ENCODE results near the gene ATP6V0C. TPM values are rescaled to one million over a fixed set of nuclear protein-coding genes. Genes with fewer than 3 reads are reported as not detected.

ATP6V0C gene
- total RNA-seq, 1 experiment from 2014 or later: 176 TPM

- Histone ChIP-seq H3K79me1 (ENCODE audit: insufficient read depth, low read depth, low read length, poor library complexity, severe bottlenecking) (no peaks in the 10 kb centered on the region), H3K14ac (ENCODE audit: insufficient read depth, low read length) (no peak overlapping the region), H2AK5ac (ENCODE audit: insufficient read length, low read length) (no peak overlapping the region), H3K79me2 (ENCODE audit: insufficient read depth, low read length) (no peaks in the 10 kb centered on the region), H3K23ac (ENCODE audit: insufficient read length, low read depth, low read length) (no peak overlapping the region), H2AFZ (ENCODE audit: low read length) (no peak overlapping the region), H3K4me1 (ENCODE audit: insufficient read depth, low read length) (no peaks in the 10 kb centered on the region), H2BK120ac (ENCODE audit: low read depth, low read length, poor library complexity, severe bottlenecking) (no peak overlapping the region), H3T11ph (ENCODE audit: low read length) (no peak overlapping the region), H3K27ac (ENCODE audit: insufficient read length, low read depth, low read length) (no peak overlapping the region), H3K56ac (ENCODE audit: insufficient read length, low read depth, low read length) (no peak overlapping the region), H3K4ac (ENCODE audit: low read depth, low read length) (no peak overlapping the region), H4K5ac (ENCODE audit: insufficient read length, low read depth, low read length) (no peak overlapping the region), H2BK20ac (ENCODE audit: low read depth, low read length, poor library complexity, severe bottlenecking) (no peak overlapping the region), H3K18ac (ENCODE audit: insufficient read length, low read depth, low read length) (no peak overlapping the region), H3K27me3 (ENCODE audit: insufficient read depth, low read length) (no peaks in the 10 kb centered on the region), H2BK15ac (ENCODE audit: low read depth, low read length) (no peak overlapping the region), H3K4me2 (ENCODE audit: insufficient read depth, insufficient read length, low read length) (no peak overlapping the region), H2BK5ac (ENCODE audit: insufficient read length, low read length) (no peak overlapping the region), H4K91ac (ENCODE audit: insufficient read length, low read depth, low read length) (no peak overlapping the region), H3K9ac (ENCODE audit: extremely low read depth, insufficient read length, low read length) (no peak overlapping the region), H2BK12ac (ENCODE audit: insufficient read length, low read depth, low read length) (no peak overlapping the region), H3K9me3 (ENCODE audit: control insufficient read depth, low read depth, low read length) (no peaks in the 10 kb centered on the region), H4K20me1 (ENCODE audit: control insufficient read depth, insufficient read depth, insufficient read length) (no peaks in the 10 kb centered on the region), H4K8ac (replicated peaks; ENCODE audit: insufficient read length, low read depth, low read length) (no peak overlapping the region), H3K23me2 (ENCODE audit: insufficient read length, low read depth, low read length, poor library complexity, severe bottlenecking) (peaks cover 10% of the 10 kb centered on the region)
- H3K27me3 Mint-ChIP-seq (ENCODE audit: low read depth): peaks cover 4% of the 10 kb centered on the region; the same call in 1 of the 2 replicates
- H3K4me1 Mint-ChIP-seq: peaks cover 4 to 13% of the 10 kb centered on the region in 2 experiments
- peaks cover 4 to 33% (median 17%) of the 10 kb centered on the region in 3 experiments; a peak in 6 of 7 replicates for H3K36me3 Mint-ChIP-seq (ENCODE audit: insufficient read depth in 1 of 3, low read depth in 3 of 3)
- no peak overlapping the region for H3K27ac Mint-ChIP-seq
- WGBS (ENCODE audit: extremely low coverage, insufficient read length, low lambda C conversion rate): no CpG with 5 or more reads among the region's 32 CpGs
- H3K9me3 Mint-ChIP-seq: peaks cover 0 to 2% of the 10 kb centered on the region in 2 experiments; a peak in 1 of 5 replicates
- no peak overlapping the region for H3K4me3 Mint-ChIP-seq
- TF ChIP-seq CTCF (conservative IDR thresholded peaks at IDR 0.05): peak; percentile 39; the same call in 1 of the 3 replicates
- DNase-seq: no peak
Observed at GRCh38 chr16:2529061-2529931, 15.5 kb downstream of the ATP6V0C start.
